ENCODE measurements around the gene AKT1.

The AKT1 gene

DNA sequence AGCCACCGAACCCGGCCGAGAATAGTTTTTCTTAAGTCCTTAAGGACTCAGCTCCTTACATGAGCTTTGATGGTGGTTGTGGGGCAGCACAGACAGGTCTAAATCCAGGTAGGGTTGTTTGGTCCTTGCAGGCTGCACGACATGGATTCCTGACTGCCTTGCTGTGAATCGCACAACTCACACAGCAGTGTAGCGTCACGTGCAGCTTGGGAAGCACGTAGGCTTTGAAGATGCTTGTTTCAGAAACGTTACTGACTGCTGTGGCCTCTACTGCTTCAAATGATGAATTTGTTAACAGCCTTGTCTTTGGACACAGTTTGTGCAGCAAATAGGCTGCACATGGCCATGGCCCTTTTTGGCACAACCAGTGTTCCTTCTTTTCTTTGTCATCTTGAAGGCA lies 35.2 kb upstream of the AKT1 start:
- H3K4me3 ChIP-seq (ENCODE audit: low read depth, low read length), result no peak overlapping the region
- TF ChIP-seq, protein P1, sequence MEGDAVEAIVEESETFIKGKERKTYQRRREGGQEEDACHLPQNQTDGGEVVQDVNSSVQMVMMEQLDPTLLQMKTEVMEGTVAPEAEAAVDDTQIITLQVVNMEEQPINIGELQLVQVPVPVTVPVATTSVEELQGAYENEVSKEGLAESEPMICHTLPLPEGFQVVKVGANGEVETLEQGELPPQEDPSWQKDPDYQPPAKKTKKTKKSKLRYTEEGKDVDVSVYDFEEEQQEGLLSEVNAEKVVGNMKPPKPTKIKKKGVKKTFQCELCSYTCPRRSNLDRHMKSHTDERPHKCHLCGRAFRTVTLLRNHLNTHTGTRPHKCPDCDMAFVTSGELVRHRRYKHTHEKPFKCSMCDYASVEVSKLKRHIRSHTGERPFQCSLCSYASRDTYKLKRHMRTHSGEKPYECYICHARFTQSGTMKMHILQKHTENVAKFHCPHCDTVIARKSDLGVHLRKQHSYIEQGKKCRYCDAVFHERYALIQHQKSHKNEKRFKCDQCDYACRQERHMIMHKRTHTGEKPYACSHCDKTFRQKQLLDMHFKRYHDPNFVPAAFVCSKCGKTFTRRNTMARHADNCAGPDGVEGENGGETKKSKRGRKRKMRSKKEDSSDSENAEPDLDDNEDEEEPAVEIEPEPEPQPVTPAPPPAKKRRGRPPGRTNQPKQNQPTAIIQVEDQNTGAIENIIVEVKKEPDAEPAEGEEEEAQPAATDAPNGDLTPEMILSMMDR (IDR thresholded peaks at IDR 0.05; ENCODE audit: low read depth, low read length), result no peak

DNA sequence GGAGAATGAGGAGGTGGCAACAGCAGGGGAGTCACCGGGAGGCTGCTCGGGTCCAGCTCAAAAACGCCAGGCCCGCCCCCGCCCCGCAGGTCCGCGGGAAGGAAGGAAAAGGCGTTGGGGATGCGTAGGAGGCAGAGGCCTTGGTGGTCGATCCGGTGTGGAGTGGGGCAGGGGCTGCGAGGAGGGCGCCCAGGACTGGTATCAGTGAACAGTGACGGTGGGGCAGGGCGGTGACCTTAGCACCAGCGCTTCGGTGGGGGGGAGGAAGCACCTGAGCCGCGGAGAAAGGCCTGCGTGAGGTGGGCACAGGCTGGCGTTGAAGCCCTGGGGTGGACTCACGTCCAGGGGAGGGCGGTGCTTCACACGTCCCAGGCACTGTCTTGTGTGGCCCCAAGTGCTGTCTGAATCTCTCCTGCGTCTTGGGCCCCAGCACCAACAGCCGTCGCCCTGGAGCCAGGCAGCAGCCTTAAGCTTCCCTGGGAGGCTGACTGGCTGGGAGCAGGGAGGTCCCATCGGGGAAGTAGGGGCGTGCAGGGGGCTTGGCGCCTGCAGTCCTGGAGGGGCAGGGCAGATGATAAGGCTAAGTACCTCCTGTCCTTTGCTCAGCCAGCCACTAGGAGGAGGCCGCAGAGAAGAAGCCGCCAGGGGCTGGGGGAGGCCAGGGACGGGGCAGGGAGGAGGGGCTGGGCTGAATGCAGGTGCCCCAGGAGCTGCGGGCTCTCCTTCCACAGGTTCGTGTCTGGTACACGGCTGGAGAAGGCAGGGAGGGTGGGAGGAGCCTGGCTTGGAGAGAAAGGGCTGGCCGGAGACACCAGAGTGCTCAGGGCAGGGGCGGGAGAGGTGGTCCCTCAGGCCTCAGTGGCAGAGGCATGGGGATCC lies 31.9 kb upstream of the AKT1 start:
- TF ChIP-seq, protein P1 (IDR thresholded peaks at IDR 0.05; ENCODE audit: low read depth, low read length), result peak; percentile 50
- peak overlapping the region; percentile 35; the same call in 1 of the 2 replicates for H3K4me3 ChIP-seq (ENCODE audit: low read depth, low read length)

DNA sequence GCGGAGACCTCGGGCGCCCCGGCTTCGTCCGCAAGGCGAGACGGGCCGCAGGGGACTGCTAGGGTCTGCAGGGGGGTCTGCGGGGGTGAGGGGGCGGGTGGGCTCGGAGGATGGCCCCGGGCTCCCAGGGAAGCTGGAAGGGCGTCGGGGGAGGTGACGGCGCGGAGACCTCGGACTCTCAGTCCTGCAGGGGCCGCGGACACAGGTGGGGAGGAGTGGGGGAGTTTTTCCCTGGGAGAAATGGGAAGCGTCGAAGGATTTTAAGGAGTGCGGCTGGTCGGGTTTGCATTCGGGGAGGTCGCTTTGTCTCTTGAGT lies 31.3 kb upstream of the AKT1 start:
- peak overlapping the region; percentile 35; the same call in 1 of the 2 replicates for H3K4me3 ChIP-seq (ENCODE audit: low read depth, low read length)
- TF ChIP-seq, protein P1 (IDR thresholded peaks at IDR 0.05; ENCODE audit: low read depth, low read length), result no peak

DNA sequence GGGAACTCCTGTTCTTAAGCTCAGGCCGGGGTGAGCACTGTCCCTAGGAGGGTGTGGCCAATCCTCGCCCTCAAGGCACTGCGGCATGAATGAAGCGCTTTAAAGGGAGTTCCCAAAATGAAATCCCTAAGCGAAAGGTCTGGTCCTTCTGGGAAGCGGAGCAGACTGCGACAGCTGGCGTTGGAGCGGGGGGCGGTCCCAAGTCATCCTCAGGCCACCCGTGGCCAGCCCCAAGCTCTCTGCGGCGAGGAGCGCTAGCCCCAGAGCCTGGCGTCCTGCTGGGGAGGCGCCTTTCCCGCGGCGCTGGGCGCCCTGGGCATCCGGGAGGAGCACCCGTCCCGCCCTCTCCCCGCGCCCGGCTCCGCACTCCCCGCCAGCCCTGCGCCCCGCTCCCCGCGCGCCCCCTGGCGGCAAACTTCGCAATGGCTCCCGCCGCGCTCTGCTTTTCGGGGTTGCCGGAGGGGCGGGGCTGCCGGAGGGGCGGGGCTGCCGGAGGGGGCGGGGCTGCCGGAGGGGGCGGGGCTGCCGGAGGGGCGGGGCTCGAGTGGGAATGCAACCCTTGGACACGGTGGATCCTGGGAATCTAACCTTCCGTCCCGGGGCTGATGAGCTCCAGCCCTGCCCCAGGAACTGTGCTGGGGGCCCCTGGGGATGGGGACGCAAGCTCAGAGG lies 30.8 kb upstream of the AKT1 start:
- TF ChIP-seq, protein P1 (IDR thresholded peaks at IDR 0.05; ENCODE audit: low read depth, low read length), result peak; percentile 55
- peak overlapping the region; percentile 68 for H3K4me3 ChIP-seq (ENCODE audit: low read depth, low read length)

DNA sequence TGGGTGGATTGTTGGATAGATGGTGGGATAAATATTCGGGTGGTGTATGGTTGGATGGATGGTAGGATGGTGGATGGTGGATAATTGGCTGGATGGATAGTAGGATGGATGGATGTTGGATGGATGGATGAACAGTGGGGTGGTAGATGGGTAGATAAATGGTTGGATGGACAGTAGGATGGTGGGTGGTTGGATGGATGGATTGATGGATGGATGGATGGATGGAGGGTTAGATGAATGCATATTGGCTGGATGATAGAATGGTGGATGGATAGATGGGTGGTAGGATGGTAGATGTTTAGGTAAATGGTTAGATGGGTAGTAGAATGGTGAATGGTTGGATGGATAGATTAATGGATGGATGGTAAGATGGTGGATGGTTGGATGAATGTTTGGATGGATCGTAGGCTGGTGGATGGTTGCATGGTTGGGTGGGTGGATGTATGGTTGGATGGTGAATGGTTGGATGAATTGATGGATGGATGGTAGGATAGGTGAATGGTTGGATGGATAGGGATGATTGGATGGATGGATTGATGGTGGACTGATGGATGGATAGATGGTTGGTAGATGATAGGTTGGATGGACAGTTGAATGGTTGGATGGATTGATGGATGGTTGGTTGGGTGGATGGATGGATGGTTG lies 28.9 kb upstream of the AKT1 start:
- no peak overlapping the region for H3K4me3 ChIP-seq (ENCODE audit: low read depth, low read length)
- TF ChIP-seq, protein P1 (IDR thresholded peaks at IDR 0.05; ENCODE audit: low read depth, low read length), result no peak

DNA sequence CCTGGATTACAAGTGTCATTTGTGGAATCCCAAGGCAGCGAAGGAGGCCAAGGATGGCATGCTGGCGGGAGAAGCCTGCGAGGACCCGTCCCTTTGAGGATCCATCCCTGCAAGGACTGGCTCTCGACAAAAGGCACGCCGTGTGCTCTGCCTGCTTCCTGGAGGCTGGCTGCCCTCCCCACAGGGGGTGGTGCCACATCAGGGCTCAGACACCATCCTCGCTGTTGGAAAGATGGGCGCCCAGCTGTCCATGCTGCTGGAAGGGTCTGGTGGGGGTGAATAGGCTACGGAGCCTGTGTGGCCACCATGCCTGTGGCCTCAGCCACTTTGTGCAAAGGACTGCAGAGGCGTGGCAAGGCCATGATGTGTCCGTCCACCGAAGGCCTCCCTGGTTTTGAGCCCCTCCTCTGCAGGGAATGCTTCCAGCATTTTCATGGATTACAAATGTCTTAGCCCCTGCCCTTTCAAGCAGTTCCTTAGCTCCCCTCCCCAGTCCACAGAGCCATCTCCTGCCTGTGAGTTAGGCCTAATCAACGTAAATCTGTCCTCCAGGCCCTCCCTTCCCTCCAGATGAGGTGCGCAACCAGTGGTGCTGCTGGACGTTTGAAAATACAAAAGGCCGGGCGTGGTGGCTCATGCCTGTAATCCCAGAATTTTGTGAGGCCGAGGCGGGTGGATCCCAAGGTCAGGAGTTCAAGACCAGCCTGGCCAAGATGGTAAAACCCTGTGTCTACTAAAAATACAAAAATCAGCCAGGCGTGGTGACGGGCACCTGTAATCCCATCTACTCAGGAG lies 27.5 kb upstream of the AKT1 start:
- no peak overlapping the region for H3K4me3 ChIP-seq (ENCODE audit: low read depth, low read length)
- TF ChIP-seq, protein P1 (IDR thresholded peaks at IDR 0.05; ENCODE audit: low read depth, low read length), result no peak

Data from WI38 (cell line).